Measurements from ENCODE around the gene SETD1A. TPM values are rescaled to one million over a fixed set of nuclear protein-coding genes. Genes with fewer than 3 reads are reported as not detected.

The SETD1A gene
- total RNA-seq, 3 donors from 2014 or later (not counting 1 experiment from before 2014, with no cell fraction given) = 32.9 to 34.5 (median 33.9) TPM

GRCh38 chr16:30996985-30997724 lies 39.6 kb downstream of the SETD1A start:
- Mint-ChIP-seq H3K27me3 (ENCODE audit: low read depth in 2 of 2) (peaks cover 0 to 9% of the 10 kb centered on the region in 2 donors), H3K4me3 (peak overlapping the region; percentile 61), H3K9me3 (no peaks in the 10 kb centered on the region), H3K36me3 (no peaks in the 10 kb centered on the region), H3K4me1 (peaks cover 0 to 10% of the 10 kb centered on the region in 2 donors), H3K27ac (no peak overlapping the region)
- H3K4me3 ChIP-seq (ENCODE audit: low read length) = peak overlapping the region; percentile 38
- no peaks in the 10 kb centered on the region for H3K27me3 ChIP-seq (ENCODE audit: control insufficient read depth, insufficient read depth, low read length)
- peak overlapping the region; percentile 30 for H3K27ac ChIP-seq (ENCODE audit: low read length)
- intact Hi-C loops (cut with micrococcal nuclease) = no loop called here
- no peaks in the 10 kb centered on the region for H3K9me3 ChIP-seq (ENCODE audit: control insufficient read depth, insufficient read depth, low read length)
- WGBS (ENCODE audit: insufficient coverage) = 4% methylated on average over 60 of the region's 60 CpGs
- peak; percentile 96 to 98 (median 97) for ATAC-seq
- DNase-seq = peak; percentile 47 to 87
- TF ChIP-seq CTCF (IDR thresholded peaks at IDR 0.05) = no peak
- H3K36me3 ChIP-seq (ENCODE audit: control insufficient read depth, insufficient read depth, low read length) = no peaks in the 10 kb centered on the region
- H3K4me1 ChIP-seq (ENCODE audit: control insufficient read depth, insufficient read depth, low read length) = peaks cover 13% of the 10 kb centered on the region

GRCh38 chr16:30997725-30998711 lies 40.5 kb downstream of the SETD1A start:
- Histone ChIP-seq H3K4me3 (ENCODE audit: low read length) (no peak overlapping the region), H3K36me3 (ENCODE audit: control insufficient read depth, insufficient read depth, low read length) (no peaks in the 10 kb centered on the region), H3K27me3 (ENCODE audit: control insufficient read depth, insufficient read depth, low read length) (no peaks in the 10 kb centered on the region), H3K4me1 (ENCODE audit: control insufficient read depth, insufficient read depth, low read length) (peaks cover 13% of the 10 kb centered on the region), H3K9me3 (ENCODE audit: control insufficient read depth, insufficient read depth, low read length) (no peaks in the 10 kb centered on the region), H3K27ac (ENCODE audit: low read length) (no peak overlapping the region)
- ATAC-seq (no peak), DNase-seq (no peak)
- H3K36me3 Mint-ChIP-seq = no peaks in the 10 kb centered on the region
- no peak for TF ChIP-seq CTCF (IDR thresholded peaks at IDR 0.05)
- H3K27ac Mint-ChIP-seq = no peak overlapping the region
- peak overlapping the region; percentile 35 for H3K4me3 Mint-ChIP-seq
- intact Hi-C loops (cut with micrococcal nuclease) = no loop called here
- no peaks in the 10 kb centered on the region for H3K9me3 Mint-ChIP-seq
- H3K27me3 Mint-ChIP-seq (ENCODE audit: low read depth in 2 of 2) = peaks cover 0 to 6% of the 10 kb centered on the region in 2 donors
- WGBS (ENCODE audit: insufficient coverage) = 88% methylated on average over 21 of the region's 21 CpGs
- peaks cover 0 to 7% of the 10 kb centered on the region in 2 donors for H3K4me1 Mint-ChIP-seq

- Histone ChIP-seq H3K36me3 (ENCODE audit: control insufficient read depth, insufficient read depth, low read length) (no peaks in the 10 kb centered on the region), H3K9me3 (ENCODE audit: control insufficient read depth, insufficient read depth, low read length) (no peaks in the 10 kb centered on the region), H3K4me3 (ENCODE audit: low read length) (no peak overlapping the region), H3K27me3 (ENCODE audit: control insufficient read depth, insufficient read depth, low read length) (no peaks in the 10 kb centered on the region), H3K4me1 (ENCODE audit: control insufficient read depth, insufficient read depth, low read length) (peaks cover 13% of the 10 kb centered on the region), H3K27ac (ENCODE audit: low read length) (no peak overlapping the region)
- ATAC-seq (no peak), DNase-seq (no peak)
- Mint-ChIP-seq H3K27ac (no peak overlapping the region), H3K27me3 (ENCODE audit: low read depth in 2 of 2) (peaks cover 0 to 9% of the 10 kb centered on the region in 2 donors), H3K36me3 (no peaks in the 10 kb centered on the region), H3K4me1 (peaks cover 0 to 4% of the 10 kb centered on the region in 2 donors), H3K4me3 (no peak overlapping the region), H3K9me3 (no peaks in the 10 kb centered on the region)
- intact Hi-C loops (cut with micrococcal nuclease) = no loop called here
- no peak for TF ChIP-seq CTCF (IDR thresholded peaks at IDR 0.05)
- WGBS (ENCODE audit: insufficient coverage) = 84% methylated on average over 6 of the region's 6 CpGs
Observed at GRCh38 chr16:30998852-30999761, 41.6 kb downstream of the SETD1A start.

Measured in natural killer cell (primary cell).